HEK293 (cell line): ENCODE data around the gene DOK7.

Experiments
- CTCF ChIA-PET: fragments of 350-600 bp; formaldehyde crosslinking; extraction: SDS; loops from one replicate; lab custom pipeline; 2021; ENCODE audit warnings: antibody characterized with exemption; lab: Yijun Ruan, JAX
- POLR2A ChIA-PET: fragments of 300-600 bp; formaldehyde crosslinking; extraction: SDS; loops from one replicate; lab custom pipeline; 2020; ENCODE audit warnings: antibody characterized with exemption, inconsistent platforms; lab: Yijun Ruan, JAX
- H3K27ac ChIP-seq: fragments of 200-500 bp; sonication (Bioruptor generic); 2 replicates; pipeline ENCODE4 v1.5.1; 2014; ENCODE audit warnings: low read depth, low read length, control low read depth, inconsistent platforms; ENCODE audit errors: extremely low read depth
- H3K36me3 ChIP-seq, 2 experiments: fragments of 200-500 bp in 1 of 2; sonication (Bioruptor generic) in 1 of 2; 1 replicate in 1 of 2; 2 replicates in 1 of 2; pipeline ENCODE4 v1.5.1; 2014 to 2017; ENCODE audit warnings: inconsistent platforms in 2 of 2, low read length in 2 of 2; ENCODE audit not compliant: control insufficient read depth in 2 of 2, insufficient read depth in 1 of 2
- H3K4me1 ChIP-seq: fragments of 200-500 bp; sonication (Bioruptor generic); 2 replicates; pipeline ENCODE4 v1.5.1; 2014; ENCODE audit warnings: mild to moderate bottlenecking, low read length, inconsistent platforms; ENCODE audit not compliant: control insufficient read depth, insufficient read depth
- H3K4me3 ChIP-seq: 2 replicates; pipeline ENCODE4 v1.5.1; 2011; ENCODE audit warnings: low read depth, mild to moderate bottlenecking, control low read depth, low read length, moderate library complexity
- H3K9me3 ChIP-seq: fragments of 200-500 bp; sonication (Bioruptor generic); 2 replicates; pipeline ENCODE4 v1.5.1; 2014; ENCODE audit warnings: low read depth, low read length, inconsistent platforms; ENCODE audit not compliant: control insufficient read depth, insufficient read depth
- KLF9 ChIP-seq: fragments of 450-650 bp; formaldehyde crosslinking; IDR thresholded peaks from 2 replicates; pipeline ENCODE4 v1.5.1; 2016; ENCODE audit warnings: missing biosample characterization, missing genetic modification characterization, low read depth
- MZF1 ChIP-seq: fragments of 450-650 bp; formaldehyde crosslinking; IDR thresholded peaks from 2 replicates; pipeline ENCODE4 v1.5.1; 2017; ENCODE audit warnings: missing biosample characterization, missing genetic modification characterization, borderline replicate concordance
- ZBTB17 ChIP-seq: fragments of 450-650 bp; formaldehyde crosslinking; IDR thresholded peaks from 2 replicates; pipeline ENCODE4 v1.5.1; 2016; ENCODE audit warnings: missing biosample characterization, missing genetic modification characterization
- ZNF112 ChIP-seq: fragments of 450-650 bp; formaldehyde crosslinking; IDR thresholded peaks from 2 replicates; pipeline ENCODE4 v1.5.0; 2017; ENCODE audit warnings: missing biosample characterization, missing genetic modification characterization
- ZNF157 ChIP-seq: fragments of 450-650 bp; formaldehyde crosslinking; IDR thresholded peaks from 2 replicates; pipeline ENCODE4 v1.5.1; 2016; ENCODE audit warnings: missing biosample characterization, missing genetic modification characterization
- ZNF169 ChIP-seq: fragments of 450-650 bp; formaldehyde crosslinking; IDR thresholded peaks from 2 replicates; pipeline ENCODE4 v1.5.1; 2016; ENCODE audit warnings: missing biosample characterization, missing genetic modification characterization
- ZNF19 ChIP-seq: fragments of 450-650 bp; formaldehyde crosslinking; IDR thresholded peaks from 2 replicates; pipeline ENCODE4; 2016; ENCODE audit warnings: missing biosample characterization, missing genetic modification characterization, low read depth
- ZNF2 ChIP-seq: fragments of 450-650 bp; formaldehyde crosslinking; IDR thresholded peaks from 2 replicates; pipeline ENCODE4 v1.5.1; 2016; ENCODE audit warnings: missing biosample characterization, missing genetic modification characterization
- ZNF23 ChIP-seq: fragments of 450-650 bp; formaldehyde crosslinking; IDR thresholded peaks from 2 replicates; pipeline ENCODE4 v1.5.1; 2016; ENCODE audit warnings: missing biosample characterization, missing genetic modification characterization, borderline replicate concordance
- ZNF324 ChIP-seq: fragments of 450-650 bp; formaldehyde crosslinking; IDR thresholded peaks from 2 replicates; pipeline ENCODE4 v1.5.1; 2016; ENCODE audit warnings: missing biosample characterization, missing genetic modification characterization
- ZNF391 ChIP-seq: fragments of 450-650 bp; formaldehyde crosslinking; IDR thresholded peaks from 2 replicates; pipeline ENCODE4 v1.5.1; 2016; ENCODE audit warnings: low read depth, missing biosample characterization, missing genetic modification characterization, borderline replicate concordance
- ZNF510 ChIP-seq: fragments of 450-650 bp; formaldehyde crosslinking; IDR thresholded peaks from 2 replicates; pipeline ENCODE4 v1.5.1; 2018; ENCODE audit warnings: mild to moderate bottlenecking, missing genetic modification characterization, missing biosample characterization; ENCODE audit not compliant: insufficient replicate concordance
- ZNF561 ChIP-seq: fragments of 450-650 bp; IDR thresholded peaks from 2 replicates; pipeline ENCODE4 v1.5.1; 2018; ENCODE audit warnings: missing biosample characterization, missing genetic modification characterization, borderline replicate concordance
- ZNF621 ChIP-seq: fragments of 450-650 bp; formaldehyde crosslinking; IDR thresholded peaks from 2 replicates; pipeline ENCODE4 v1.5.1; 2017; ENCODE audit warnings: missing biosample characterization, missing genetic modification characterization
- ZNF747 ChIP-seq: fragments of 450-650 bp; formaldehyde crosslinking; IDR thresholded peaks from 2 replicates; pipeline ENCODE4 v1.5.1; 2016; ENCODE audit warnings: missing biosample characterization, missing genetic modification characterization
- ZNF768 ChIP-seq: fragments of 450-650 bp; formaldehyde crosslinking; IDR thresholded peaks from 2 replicates; pipeline ENCODE4 v1.5.1; 2018; ENCODE audit warnings: missing biosample characterization, mild to moderate bottlenecking, missing genetic modification characterization
- TF ChIP-seq, protein P1 (sequence below): fragments of 450-650 bp; formaldehyde crosslinking; IDR thresholded peaks from 2 replicates; pipeline ENCODE4 v1.5.1; 2016; ENCODE audit warnings: missing biosample characterization, missing genetic modification characterization
- TF ChIP-seq, protein P2 (sequence below): fragments of 450-650 bp; formaldehyde crosslinking; IDR thresholded peaks from 2 replicates; pipeline ENCODE4 v1.5.1; 2017; ENCODE audit warnings: missing biosample characterization, missing genetic modification characterization

Gene DOK7

DNA sequence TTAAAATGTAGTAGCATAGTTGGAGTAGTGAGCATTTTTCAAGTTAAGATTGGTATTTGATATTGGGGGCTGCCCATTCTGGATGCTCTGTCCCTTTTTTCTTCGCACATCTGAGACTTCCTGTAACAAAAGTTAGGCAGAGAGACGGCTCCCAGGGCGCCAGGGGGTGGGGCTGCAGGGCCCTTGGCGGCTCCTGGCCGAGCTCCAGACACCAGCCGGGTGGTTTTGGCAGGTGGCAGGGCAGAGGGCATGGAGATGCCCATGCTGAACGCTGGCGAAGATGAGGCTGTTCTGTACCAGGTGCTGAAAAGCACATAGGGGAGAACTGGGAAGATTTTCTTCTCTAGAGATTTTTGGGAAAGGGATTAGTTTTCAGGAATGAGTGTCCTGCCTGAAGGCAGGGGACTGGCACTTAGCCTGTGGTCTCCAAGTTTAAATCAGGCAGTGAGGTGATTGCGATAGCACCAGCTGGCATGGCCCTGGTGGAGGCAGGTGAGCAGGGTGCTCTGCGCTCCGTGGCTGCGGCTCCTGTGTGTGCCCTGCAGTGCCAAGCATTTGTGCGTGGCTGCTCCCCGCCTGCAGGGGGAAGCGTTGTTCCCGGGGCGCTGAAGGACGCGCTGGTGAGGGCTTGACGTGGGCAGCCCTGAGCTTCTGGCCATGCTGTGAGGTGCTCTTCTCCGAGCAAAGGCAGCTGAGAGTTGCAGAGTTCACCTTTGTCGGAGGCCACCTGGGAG, 44.9 kb upstream of the DOK7 start:
- Histone ChIP-seq H3K4me3 (no peak overlapping the region), H3K4me1 (no peaks in the 10 kb centered on the region), H3K9me3 (no peaks in the 10 kb centered on the region), H3K27ac (no peak overlapping the region)
- POLR2A ChIA-PET = no interaction called here
- CTCF ChIA-PET = interaction anchor here (0.6 to 1.0 kb wide), 2 partner anchors 25 to 64 kb away, joined by 3 to 4 read pairs; no protein-coding TSS in a partner anchor
- TF ChIP-seq ZNF112 (tag by site-specific recombination) = no peak
- TF ChIP-seq ZNF621 (tag by site-specific recombination) = no peak
- no peak for TF ChIP-seq ZNF768 (tag by site-specific recombination)
- TF ChIP-seq ZNF561 (tag by site-specific recombination) = no peak
- TF ChIP-seq, protein P1, sequence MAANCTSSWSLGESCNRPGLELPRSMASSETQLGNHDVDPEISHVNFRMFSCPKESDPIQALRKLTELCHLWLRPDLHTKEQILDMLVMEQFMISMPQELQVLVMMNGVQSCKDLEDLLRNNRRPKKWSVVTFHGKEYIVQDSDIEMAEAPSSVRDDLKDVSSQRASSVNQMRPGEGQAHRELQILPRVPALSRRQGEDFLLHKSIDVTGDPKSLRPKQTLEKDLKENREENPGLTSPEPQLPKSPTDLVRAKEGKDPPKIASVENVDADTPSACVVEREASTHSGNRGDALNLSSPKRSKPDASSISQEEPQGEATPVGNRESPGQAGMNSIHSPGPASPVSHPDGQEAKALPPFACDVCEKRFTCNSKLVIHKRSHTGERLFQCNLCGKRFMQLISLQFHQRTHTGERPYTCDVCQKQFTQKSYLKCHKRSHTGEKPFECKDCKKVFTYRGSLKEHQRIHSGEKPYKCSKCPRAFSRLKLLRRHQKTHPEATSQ = no peak
- TF ChIP-seq MZF1 (tag by site-specific recombination) = no peak
- no peak for TF ChIP-seq ZNF510 (tag by site-specific recombination)
- no peak for TF ChIP-seq ZNF391 (tag by site-specific recombination)
- no peak for TF ChIP-seq ZNF23 (tag by site-specific recombination)
- TF ChIP-seq ZNF747 = no peak
- TF ChIP-seq, all 188 proteins: peak for 0
- H3K36me3 ChIP-seq = peaks cover 0 to 19% of the 10 kb centered on the region in 2 experiments; a peak in 1 of 3 replicates

DNA sequence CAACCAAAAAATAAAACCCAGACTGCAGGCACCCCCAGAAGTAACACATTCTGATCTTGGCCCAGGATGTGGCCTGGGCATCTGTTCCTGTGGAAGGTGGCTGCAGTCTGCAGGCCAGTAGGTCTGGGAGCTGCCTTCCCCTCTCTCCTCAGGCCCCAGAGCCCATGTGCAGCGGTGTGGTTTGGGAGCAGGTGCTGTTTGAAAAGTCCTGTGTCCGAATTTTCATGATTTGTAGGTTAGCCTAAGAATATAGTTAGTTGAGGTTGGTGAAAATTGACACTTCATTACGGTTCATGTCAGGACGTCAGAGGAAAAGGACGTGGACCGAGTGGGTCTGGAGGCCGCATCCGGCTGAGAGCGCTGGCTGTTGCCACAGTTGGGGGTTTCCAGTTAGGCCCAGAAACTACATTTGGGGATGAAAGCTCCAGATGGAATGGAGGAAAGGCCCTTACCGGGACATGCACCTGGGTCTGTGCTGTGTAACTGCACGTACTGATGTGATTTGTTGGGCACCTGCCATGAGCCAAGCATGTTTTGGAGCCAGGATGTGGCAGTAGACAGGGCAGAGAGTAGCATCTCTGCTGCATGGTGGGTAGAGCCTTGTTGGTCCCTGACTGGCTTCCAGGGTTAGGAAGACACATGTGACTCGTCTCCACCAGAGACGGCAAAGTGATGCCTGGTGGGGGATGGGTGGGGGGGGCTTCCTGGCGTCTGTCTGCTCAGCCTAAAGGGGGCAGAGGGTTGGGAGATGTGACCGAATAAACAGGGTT, 43.1 kb upstream of the DOK7 start:
- Histone ChIP-seq H3K9me3 (no peaks in the 10 kb centered on the region), H3K36me3 (peaks cover 0 to 19% of the 10 kb centered on the region in 2 experiments; a peak in 1 of 3 replicates), H3K27ac (no peak overlapping the region), H3K4me1 (no peaks in the 10 kb centered on the region), H3K4me3 (no peak overlapping the region)
- ChIA-PET POLR2A (no interaction called here), CTCF (interaction anchor here (0.6 kb wide), 1 partner anchor 359 kb away, joined by 3 read pairs; no protein-coding TSS in a partner anchor)
- TF ChIP-seq ZBTB17 (tag by site-specific recombination) (no peak), ZNF19 (tag by site-specific recombination) (no peak), KLF9 (tag by site-specific recombination) (no peak), ZNF2 (tag by site-specific recombination) (no peak), ZNF324 (no peak), ZNF157 (tag by site-specific recombination) (no peak), ZNF169 (tag by site-specific recombination) (no peak)
- TF ChIP-seq, protein P2, sequence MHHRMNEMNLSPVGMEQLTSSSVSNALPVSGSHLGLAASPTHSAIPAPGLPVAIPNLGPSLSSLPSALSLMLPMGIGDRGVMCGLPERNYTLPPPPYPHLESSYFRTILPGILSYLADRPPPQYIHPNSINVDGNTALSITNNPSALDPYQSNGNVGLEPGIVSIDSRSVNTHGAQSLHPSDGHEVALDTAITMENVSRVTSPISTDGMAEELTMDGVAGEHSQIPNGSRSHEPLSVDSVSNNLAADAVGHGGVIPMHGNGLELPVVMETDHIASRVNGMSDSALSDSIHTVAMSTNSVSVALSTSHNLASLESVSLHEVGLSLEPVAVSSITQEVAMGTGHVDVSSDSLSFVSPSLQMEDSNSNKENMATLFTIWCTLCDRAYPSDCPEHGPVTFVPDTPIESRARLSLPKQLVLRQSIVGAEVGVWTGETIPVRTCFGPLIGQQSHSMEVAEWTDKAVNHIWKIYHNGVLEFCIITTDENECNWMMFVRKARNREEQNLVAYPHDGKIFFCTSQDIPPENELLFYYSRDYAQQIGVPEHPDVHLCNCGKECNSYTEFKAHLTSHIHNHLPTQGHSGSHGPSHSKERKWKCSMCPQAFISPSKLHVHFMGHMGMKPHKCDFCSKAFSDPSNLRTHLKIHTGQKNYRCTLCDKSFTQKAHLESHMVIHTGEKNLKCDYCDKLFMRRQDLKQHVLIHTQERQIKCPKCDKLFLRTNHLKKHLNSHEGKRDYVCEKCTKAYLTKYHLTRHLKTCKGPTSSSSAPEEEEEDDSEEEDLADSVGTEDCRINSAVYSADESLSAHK (tag by site-specific recombination) = no peak
